ENCODE measurements around the gene H2BK1.

Gene H2BK1

DNA sequence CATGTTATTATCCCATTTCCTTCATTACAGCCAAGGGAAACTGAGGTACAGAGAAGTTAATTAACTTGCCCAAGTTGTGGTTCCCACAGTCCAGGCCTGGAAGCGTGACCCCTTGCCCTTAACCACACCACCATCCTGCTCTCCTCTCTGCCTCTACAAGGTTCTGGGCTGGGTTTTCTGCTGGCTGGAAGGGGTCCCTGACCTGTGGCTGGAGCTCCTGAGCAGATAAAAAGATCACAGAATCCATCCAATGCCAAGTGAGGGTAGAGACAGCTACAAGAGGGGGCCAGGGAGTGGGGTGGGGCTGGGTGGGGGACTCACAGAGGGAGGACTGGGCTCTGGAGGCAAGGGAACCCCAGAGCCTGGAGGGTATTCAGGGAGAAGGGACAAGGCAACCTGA is 33.0 kb downstream of the H2BK1 start:
- DNase-seq (ENCODE audit: low spot score in 2 of 2), result no peak
- peaks cover 2% of the 10 kb centered on the region for H3K36me3 Mint-ChIP-seq
- peaks cover 9% of the 10 kb centered on the region for H3K4me1 Mint-ChIP-seq
- peaks cover 27% of the 10 kb centered on the region for H3K27me3 Mint-ChIP-seq
- H3K9me3 Mint-ChIP-seq, result no peaks in the 10 kb centered on the region
- no peak for ATAC-seq (ENCODE audit: low read depth)
- H3K27ac Mint-ChIP-seq, result no peak overlapping the region
- H3K4me3 Mint-ChIP-seq, result no peak overlapping the region

DNA sequence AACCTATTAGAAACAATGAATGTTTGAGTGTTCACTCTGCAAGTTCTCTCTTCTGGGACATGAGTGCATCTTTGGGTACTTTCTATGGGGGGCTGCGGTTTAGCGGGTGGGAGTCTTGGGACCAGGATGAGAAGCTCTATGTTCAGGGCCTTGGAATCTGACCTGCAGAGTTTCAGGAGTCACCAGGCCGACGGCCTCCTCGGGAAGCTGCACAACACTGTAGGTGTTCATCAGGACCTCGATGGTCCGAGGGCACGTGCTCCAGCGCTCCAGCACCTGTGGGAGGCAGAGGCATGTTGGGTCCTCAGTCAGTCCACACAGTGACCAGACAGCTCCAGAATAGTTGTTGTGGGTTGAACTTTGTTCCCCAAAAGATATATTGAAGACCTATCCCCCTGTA is 33.9 kb downstream of the H2BK1 start:
- Mint-ChIP-seq H3K27ac (no peak overlapping the region), H3K27me3 (peaks cover 25% of the 10 kb centered on the region)
- ATAC-seq (ENCODE audit: low read depth), result no peak

DNA sequence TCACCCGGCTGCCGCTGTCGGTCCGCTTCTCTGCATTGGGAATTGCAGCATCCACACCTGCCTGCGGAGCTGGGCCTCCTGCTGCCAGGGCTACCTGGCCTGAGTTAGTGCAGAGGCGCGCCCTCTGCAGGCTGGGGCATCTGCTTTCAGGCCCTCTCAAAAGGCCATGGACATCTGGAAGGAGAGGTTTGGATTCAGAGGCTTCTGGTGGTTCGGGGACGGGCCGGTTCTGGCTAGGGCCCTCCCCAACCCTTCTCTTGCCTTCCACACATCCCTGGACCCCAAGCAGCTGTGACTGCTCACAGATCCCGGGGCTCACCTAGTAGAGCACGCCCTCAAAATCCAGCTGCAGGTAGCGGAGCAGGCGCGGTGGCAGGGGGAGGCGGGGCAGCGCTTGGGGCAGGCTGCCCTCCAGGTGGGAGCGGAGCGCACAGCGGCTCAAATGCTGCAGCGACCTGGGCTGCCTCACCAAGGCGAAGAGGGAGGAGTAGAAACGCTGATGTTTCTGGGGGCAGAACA is 34.4 kb downstream of the H2BK1 start:
- Mint-ChIP-seq H3K9me3 (no peaks in the 10 kb centered on the region), H3K4me3 (no peak overlapping the region), H3K4me1 (peaks cover 9% of the 10 kb centered on the region), H3K27ac (no peak overlapping the region), H3K27me3 (peaks cover 29% of the 10 kb centered on the region), H3K36me3 (peaks cover 2% of the 10 kb centered on the region)
- no peak for DNase-seq (ENCODE audit: low spot score in 2 of 2)
- no peak for ATAC-seq (ENCODE audit: low read depth)

More for the DNA sequence above, 33.9 kb downstream of the H2BK1 start:
- Mint-ChIP-seq H3K4me1 (peaks cover 9% of the 10 kb centered on the region), H3K9me3 (no peaks in the 10 kb centered on the region), H3K36me3 (peaks cover 2% of the 10 kb centered on the region), H3K4me3 (no peak overlapping the region)
- DNase-seq (ENCODE audit: low spot score in 2 of 2), result no peak

DNA sequence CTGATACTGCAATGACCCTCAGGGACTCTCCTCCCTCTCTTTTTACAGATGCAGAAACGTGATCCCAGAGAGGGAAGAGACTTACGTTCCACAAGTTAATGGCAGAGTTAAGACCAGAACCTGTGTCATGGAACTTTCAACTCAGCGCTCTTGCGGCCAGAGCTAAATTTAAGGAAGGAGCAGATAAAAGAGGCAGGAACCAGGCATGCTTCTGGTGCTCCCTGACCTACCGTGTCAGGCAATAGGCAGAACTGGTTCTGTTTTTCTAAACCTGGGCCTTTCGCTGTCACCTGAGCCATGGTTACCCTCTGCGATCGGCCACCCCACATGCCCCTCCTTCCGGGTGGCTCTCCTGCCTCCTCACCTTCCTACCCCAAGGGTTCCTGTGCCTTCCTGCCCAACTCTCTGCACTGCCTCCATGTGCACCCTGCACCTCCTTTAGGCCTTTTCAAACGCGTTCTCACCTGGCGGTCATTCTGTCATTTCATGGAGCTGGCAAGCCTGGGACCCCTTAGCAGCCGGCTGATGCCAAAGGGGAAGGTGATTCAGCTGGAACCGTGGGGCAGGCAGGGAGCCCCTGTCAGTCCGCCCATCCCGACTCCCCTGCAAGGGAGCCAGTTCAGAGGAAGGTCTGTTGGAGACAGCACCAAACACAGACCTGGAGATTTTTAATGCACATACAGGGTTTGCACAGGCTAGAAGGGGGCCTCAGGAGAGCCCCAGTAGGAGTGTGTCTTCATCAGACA is 35.1 kb downstream of the H2BK1 start:
- H3K27me3 Mint-ChIP-seq, result peaks cover 24% of the 10 kb centered on the region
- peaks cover 2% of the 10 kb centered on the region for H3K36me3 Mint-ChIP-seq
- H3K4me1 Mint-ChIP-seq, result peaks cover 9% of the 10 kb centered on the region
- H3K4me3 Mint-ChIP-seq, result no peak overlapping the region
- no peak overlapping the region for H3K27ac Mint-ChIP-seq
- DNase-seq (ENCODE audit: low spot score in 2 of 2) (no peak), ATAC-seq (ENCODE audit: low read depth) (no peak)
- H3K9me3 Mint-ChIP-seq, result no peaks in the 10 kb centered on the region

DNA sequence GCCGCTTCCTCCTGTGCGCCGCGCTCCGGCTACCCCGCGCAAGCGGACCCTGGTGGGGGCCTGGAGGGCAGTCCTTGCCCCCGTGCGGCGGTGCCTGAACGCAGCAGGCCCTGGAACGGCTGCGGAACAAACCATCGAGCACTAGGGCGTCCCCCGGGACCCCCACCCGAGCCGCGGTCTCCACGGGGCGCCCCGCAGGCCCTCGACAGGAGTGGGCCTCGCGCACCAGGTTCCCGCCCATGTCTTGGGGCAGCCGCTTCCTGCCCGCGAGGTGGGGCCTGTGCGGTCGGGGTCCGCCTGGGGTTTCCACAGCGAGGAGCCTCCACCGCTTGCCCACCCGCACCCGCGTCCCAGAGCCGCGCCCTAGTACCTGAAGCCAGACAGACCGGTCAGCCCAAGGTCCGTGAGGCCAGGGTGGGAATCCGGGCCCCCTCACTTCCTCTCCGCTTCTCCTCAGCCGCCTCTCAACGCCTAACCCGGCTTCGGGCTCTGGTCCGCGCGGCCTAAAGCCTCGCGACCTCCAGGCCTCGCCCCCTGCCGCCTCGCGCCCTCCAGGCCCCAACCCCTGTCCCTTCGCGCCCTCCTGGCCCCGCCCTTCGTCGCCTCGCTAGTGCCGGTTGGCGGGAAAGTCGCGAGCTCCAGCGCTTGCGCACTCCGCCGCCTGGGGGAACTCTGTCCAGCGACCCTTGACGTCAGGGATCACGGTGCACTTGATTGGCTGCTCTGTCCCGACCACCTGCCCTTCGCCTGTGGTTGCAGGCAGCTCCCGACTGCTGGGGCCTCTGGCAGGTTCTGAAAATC is 35.8 kb downstream of the H2BK1 start:
- Mint-ChIP-seq H3K27me3 (peaks cover 26% of the 10 kb centered on the region), H3K36me3 (peaks cover 2% of the 10 kb centered on the region), H3K4me1 (peaks cover 9% of the 10 kb centered on the region), H3K9me3 (no peaks in the 10 kb centered on the region), H3K27ac (no peak overlapping the region), H3K4me3 (no peak overlapping the region)
- ATAC-seq (ENCODE audit: low read depth) (peak; percentile 59), DNase-seq (ENCODE audit: low spot score in 2 of 2) (no peak)

DNA sequence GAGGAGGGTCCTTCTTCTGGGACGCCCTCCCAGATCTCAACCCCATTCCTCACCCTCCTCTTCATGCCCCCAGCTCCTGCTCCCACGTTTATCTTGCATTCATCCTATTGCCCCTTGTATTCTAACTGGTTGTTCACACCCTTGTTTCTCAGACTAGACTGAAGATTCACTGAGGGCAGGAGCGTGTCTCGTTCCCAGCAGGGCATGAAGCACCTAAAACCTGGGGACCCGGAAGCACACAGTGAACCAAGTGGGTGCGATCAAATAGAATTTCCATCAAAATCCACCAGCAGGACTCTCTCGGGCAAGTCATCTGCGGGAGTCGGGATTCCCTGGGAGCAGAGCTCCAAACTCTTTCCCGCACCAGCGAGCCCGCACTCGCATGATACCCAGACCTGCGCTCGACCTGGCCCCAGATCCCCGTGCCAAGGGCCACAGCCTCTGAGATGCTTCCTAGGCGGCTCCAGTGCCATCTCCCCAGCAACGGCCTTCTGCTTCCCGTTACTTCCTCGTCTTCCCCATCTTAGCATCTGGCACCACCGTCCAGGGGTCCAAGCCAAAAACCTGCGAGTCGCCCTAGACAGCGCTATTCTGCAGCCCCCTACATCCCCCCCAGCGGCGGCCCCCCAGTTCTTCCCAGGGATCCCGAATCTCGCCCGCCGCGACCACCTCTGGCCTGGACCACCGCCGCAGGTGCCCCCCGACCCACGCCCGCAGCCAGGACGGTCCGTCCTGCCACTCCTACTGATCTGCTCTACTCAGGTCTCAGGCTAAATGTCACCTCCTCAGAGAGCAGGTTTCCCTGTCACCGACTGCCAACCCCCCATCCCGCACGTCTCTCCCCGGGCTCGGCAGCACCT is 36.7 kb downstream of the H2BK1 start:
- peaks cover 11% of the 10 kb centered on the region for H3K4me1 Mint-ChIP-seq
- H3K9me3 Mint-ChIP-seq, result no peaks in the 10 kb centered on the region
- H3K27ac Mint-ChIP-seq, result peak overlapping the region; percentile 41
- ATAC-seq (ENCODE audit: low read depth), result no peak
- peaks cover 30% of the 10 kb centered on the region for H3K27me3 Mint-ChIP-seq
- no peak for DNase-seq (ENCODE audit: low spot score in 2 of 2)
- peaks cover 2% of the 10 kb centered on the region for H3K36me3 Mint-ChIP-seq
- H3K4me3 Mint-ChIP-seq, result no peak overlapping the region

DNA sequence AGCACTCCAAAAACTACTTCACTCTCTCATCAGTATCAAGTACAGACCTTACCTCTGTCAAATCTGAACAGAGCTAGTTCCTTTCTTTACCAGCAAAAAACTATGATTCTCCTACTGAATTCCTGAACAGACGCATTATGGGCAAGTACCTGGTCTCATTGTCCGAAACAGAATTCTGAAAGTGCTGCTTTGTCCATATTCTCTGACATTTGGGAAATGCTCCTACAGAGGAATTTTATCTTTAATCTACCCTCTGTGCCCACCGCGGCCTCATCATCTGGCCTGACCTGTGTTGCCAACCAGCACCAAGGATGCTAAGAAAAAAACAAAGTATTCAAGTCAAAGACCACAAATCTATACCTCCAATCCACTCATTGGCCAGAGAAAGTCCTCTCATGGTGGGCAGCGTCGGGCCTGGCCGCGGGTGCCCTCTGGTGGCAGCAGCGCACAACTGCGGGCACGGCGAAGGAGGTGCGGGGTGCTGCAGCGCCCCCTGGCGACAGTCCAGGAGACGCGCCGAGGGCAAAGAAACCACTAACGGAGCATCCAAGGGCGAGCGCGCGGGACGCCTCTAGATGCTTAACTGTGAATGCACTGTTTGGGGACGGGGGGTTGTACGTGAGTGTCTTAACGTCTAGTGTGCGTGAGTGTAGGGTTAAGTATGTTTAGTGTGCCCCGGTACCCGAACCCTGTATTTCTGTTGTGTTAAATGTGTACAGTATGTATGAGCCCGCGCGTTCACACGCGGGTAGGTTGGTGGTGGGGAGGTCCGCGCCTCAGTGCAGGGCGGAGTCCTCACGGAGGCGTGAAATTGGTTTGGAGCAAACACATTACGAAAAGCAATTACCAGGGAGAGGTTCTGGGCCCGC is 37.8 kb downstream of the H2BK1 start:
- H3K36me3 Mint-ChIP-seq, result peaks cover 2% of the 10 kb centered on the region
- DNase-seq (ENCODE audit: low spot score in 2 of 2), result peak; percentile 79 to 83
- peaks cover 32% of the 10 kb centered on the region for H3K27me3 Mint-ChIP-seq
- peaks cover 15% of the 10 kb centered on the region for H3K4me1 Mint-ChIP-seq
- H3K27ac Mint-ChIP-seq, result no peak overlapping the region
- H3K4me3 Mint-ChIP-seq, result no peak overlapping the region
- H3K9me3 Mint-ChIP-seq, result no peaks in the 10 kb centered on the region
- peak; percentile 62 for ATAC-seq (ENCODE audit: low read depth)

DNA sequence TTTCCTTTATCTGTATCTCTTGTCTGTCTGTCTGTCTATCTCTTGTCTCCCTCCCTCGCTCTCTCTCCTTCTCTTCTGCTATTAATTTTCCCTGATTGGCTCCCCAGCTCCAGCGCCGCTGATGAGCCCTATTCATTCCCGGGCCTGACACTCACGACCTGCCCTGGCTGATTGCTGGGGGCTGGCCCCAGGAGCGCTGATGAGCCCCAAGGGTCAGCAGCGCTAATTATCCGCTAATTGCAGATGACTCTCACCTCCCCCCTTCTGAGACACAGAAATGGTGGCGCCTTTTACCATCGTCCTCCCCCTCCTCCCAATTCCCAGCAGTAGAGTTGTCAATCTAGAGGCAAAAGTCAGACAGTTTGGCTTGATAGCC is 41.5 kb downstream of the H2BK1 start:
- H3K36me3 Mint-ChIP-seq, result peaks cover 2% of the 10 kb centered on the region
- H3K9me3 Mint-ChIP-seq, result no peaks in the 10 kb centered on the region
- ATAC-seq (ENCODE audit: low read depth) (no peak), DNase-seq (ENCODE audit: low spot score in 2 of 2) (no peak)
- H3K4me1 Mint-ChIP-seq, result peaks cover 20% of the 10 kb centered on the region
- H3K4me3 Mint-ChIP-seq, result peak overlapping the region; percentile 81
- H3K27ac Mint-ChIP-seq, result no peak overlapping the region
- peaks cover 29% of the 10 kb centered on the region for H3K27me3 Mint-ChIP-seq

DNA sequence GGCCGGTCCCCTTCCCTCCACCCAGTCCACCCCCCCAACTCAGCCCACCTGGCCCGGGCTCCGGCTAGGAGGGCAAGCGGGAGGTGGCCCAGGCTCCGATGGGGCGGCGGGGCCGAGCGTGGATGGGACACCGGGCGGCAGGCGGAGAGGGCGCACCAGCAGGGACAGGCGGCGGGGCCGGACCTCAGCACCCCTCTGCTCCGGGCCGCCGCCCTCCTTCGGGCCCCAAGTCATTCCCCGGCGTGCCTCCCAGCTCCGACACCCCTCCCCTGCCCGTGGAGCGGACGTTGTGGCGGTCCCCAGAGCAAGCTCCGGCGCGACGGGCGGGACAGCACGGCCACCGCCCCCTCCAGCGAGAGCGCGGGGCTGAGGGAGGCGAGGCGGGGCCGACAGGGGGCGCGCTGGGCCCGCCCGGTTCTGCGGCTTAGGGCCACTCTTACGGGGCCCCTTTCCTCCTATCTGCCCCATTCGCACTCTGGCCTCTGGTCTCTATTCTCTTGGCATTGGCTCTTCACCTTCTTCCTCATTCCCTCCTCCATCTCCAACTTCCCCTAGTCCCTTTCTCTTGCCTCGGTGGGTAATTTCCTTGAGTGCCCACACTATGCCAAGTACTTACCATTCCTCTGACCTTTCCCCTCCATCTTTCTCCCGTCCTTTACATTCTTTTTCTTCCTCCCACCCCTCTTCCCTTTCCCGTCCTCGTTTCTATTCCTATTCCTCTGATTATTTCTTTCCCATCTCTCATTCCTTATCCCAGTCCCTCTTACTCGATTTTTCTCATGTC is 42.1 kb downstream of the H2BK1 start:
- H3K36me3 Mint-ChIP-seq, result peaks cover under 1% of the 10 kb centered on the region
- peaks cover 26% of the 10 kb centered on the region for H3K27me3 Mint-ChIP-seq
- peak; percentile 76 for ATAC-seq (ENCODE audit: low read depth)
- H3K4me3 Mint-ChIP-seq, result peak overlapping the region; percentile 81
- H3K27ac Mint-ChIP-seq, result no peak overlapping the region
- DNase-seq (ENCODE audit: low spot score in 2 of 2), result peak; percentile 58 to 70
- H3K4me1 Mint-ChIP-seq, result peaks cover 18% of the 10 kb centered on the region
- no peaks in the 10 kb centered on the region for H3K9me3 Mint-ChIP-seq

DNA sequence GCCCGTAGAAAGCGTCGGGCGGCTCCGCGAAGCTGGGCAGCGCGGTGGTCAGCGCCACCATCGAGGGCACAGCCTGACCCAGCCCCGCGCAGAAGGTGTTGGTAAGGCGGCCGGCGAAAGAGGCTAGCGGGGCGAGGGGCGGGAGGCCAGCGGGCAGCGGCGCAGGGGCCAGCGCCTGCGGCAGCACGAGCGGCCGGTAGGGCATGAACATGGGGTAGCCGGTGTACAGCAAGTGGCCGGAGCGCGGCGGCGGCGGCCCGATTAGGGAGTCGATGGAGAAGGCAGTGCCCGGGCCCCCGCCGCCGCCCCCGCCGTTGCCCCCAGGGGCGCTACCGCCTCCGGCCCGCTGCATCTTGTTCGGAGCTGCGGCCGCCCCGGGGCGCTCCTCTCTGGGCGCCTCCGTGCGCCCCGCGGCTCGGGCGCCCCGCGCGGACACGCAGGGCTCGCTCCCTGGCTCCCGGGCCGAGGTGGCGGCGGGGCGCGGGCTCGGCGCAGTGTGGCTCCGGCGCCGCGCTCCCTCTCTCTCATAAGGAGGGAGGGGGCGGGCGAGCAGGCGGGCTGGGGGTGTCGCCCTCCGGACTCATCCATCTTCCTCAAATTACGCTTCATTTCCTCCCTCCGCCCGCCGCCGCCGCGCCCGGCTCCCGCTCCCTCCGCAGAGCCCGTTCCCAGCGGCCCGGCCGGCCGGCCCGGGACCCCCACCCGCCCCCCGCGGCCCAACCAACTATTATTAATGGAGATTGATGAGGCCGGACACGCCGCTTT is 42.9 kb downstream of the H2BK1 start, which contains the start of gene GBX1:
Gene GBX1 (minus strand): TSS at position 498 of the 765 bp plus-strand sequence. CDS start 146 bp downstream, at position 352.
- Mint-ChIP-seq H3K27ac (no peak within 1 kb of the TSS), H3K36me3 (no peaks in the 10 kb centered on the region), H3K27me3 (peaks cover 21% of the 10 kb centered on the region), H3K4me3 (peak within 1 kb of the TSS; percentile 81), H3K9me3 (no peaks in the 10 kb centered on the region), H3K4me1 (peaks cover 11% of the 10 kb centered on the region)
- DNase-seq (ENCODE audit: low spot score in 2 of 2) (no peak), ATAC-seq (ENCODE audit: low read depth) (peak; percentile 61)

DNA sequence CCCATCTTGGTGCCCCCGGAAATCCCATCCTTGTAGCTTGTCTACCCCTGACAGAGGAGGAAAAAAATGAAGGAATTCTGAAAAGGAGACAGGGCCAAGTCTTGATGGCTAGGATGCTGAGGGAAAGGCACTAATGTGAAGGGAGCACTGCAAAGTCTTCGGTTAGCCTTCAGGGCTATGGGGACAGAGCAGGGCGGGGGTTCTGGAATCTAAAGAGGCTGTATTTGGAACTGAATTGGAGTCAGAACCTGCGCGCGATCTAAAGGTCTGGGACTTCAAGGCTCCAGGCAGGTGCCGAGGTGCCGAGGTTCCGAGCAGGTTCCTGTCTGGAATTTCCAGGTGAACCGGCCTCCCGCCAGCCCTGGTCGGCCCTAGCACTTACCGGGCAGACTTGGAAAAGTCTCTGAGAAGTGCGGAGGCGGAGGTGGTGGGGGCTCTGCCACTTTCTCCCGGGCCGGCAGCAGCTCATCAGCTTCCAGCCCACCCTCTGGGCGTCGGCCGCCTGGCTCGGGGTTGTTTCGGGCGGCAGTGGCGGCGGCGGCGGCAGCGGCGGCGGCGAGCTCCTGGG is 43.6 kb downstream of the H2BK1 start:
- Mint-ChIP-seq H3K27ac (no peak overlapping the region), H3K4me3 (peak overlapping the region; percentile 62), H3K36me3 (no peaks in the 10 kb centered on the region), H3K27me3 (peaks cover 21% of the 10 kb centered on the region), H3K4me1 (peaks cover 11% of the 10 kb centered on the region), H3K9me3 (no peaks in the 10 kb centered on the region)
- DNase-seq (ENCODE audit: low spot score in 2 of 2), result no peak
- no peak for ATAC-seq (ENCODE audit: low read depth)

DNA sequence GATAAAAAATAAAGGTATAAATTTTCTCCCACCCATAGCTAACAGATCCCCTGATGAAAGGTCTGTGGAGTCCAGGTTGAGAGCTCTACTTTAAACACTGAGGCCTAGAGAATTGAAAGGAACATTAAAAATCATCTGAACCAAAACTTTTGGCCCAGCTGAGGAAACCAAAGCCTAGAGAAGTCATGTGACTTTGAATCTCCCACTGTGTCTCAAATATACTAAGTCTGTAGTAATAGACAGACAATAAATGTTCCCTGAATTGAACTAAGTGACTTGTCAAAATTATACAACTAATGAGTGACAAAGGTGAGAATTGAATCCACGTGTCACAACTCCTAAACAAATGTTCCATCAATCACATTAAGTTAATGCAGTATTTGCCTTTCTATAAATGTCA is 48.5 kb downstream of the H2BK1 start:
- no peaks in the 10 kb centered on the region for H3K36me3 Mint-ChIP-seq
- H3K4me3 Mint-ChIP-seq, result no peak overlapping the region
- DNase-seq (ENCODE audit: low spot score in 2 of 2), result no peak
- H3K9me3 Mint-ChIP-seq, result no peaks in the 10 kb centered on the region
- ATAC-seq (ENCODE audit: low read depth), result no peak
- H3K4me1 Mint-ChIP-seq, result peaks cover 5% of the 10 kb centered on the region
- H3K27me3 Mint-ChIP-seq, result peaks cover 8% of the 10 kb centered on the region
- no peak overlapping the region for H3K27ac Mint-ChIP-seq

Data from memory B cell (primary cell).